GM23338 (cell line): ENCODE measurements around the gene CADPS.

Experiments used
- CREB1 ChIP-seq: fragments of 250-450 bp; sonication (Bioruptor Pico); IDR thresholded peaks from 2 replicates; pipeline ENCODE4 v1.5.0; 2020; ENCODE audit warnings: low read depth, mild to moderate bottlenecking, moderate library complexity
- CTCF ChIP-seq, 2 experiments: fragments of 200-600 bp in 1 of 2; sonication (generic) in 1 of 2; conservative IDR thresholded peaks; 2 replicates each; pipeline versions ENCODE4 v1.5.1 to v1.6.1; 2016 to 2017; ENCODE audit warnings: antibody characterized with exemption in 2 of 2, low read depth in 2 of 2, mild to moderate bottlenecking in 2 of 2, moderate library complexity in 1 of 2
- ETS1 ChIP-seq: IDR thresholded peaks from 2 replicates; pipeline ENCODE4 v1.6.1; 2016; ENCODE audit warnings: antibody characterized with exemption
- EZH2 ChIP-seq: fragments of 200-600 bp; sonication (generic); IDR thresholded peaks from one replicate; pipeline ENCODE4 v1.8.0; 2017; ENCODE audit warnings: antibody characterized with exemption, mild to moderate bottlenecking, low read depth; ENCODE audit not compliant: unreplicated experiment
- EZH2phosphoT487 ChIP-seq: fragments of 200-600 bp; sonication (generic); IDR thresholded peaks from one replicate; pipeline ENCODE4 v1.8.1; 2018; ENCODE audit warnings: antibody characterized with exemption; ENCODE audit not compliant: unreplicated experiment
- JUNB ChIP-seq: IDR thresholded peaks from one replicate; pipeline ENCODE4 v1.6.1; 2016; ENCODE audit warnings: antibody characterized with exemption; ENCODE audit not compliant: unreplicated experiment
- POLR2AphosphoS5 ChIP-seq: IDR thresholded peaks from 2 replicates; pipeline ENCODE4 v1.6.1; 2016; ENCODE audit warnings: antibody characterized with exemption, low read depth
- REST ChIP-seq: IDR thresholded peaks from one replicate; pipeline ENCODE4 v1.6.1; 2018; ENCODE audit warnings: antibody characterized with exemption; ENCODE audit not compliant: unreplicated experiment
- ZNF114 ChIP-seq: fragments of 250-450 bp; sonication (Bioruptor Pico); IDR thresholded peaks from 2 replicates; pipeline ENCODE4 v1.5.0; 2020; ENCODE audit warnings: mild to moderate bottlenecking, moderate library complexity

- TF ChIP-seq CTCF (conservative IDR thresholded peaks at IDR 0.05; ENCODE audit: low read depth in 2 of 2) (no peak), CREB1 (no peak), POLR2AphosphoS5 (no peak), EZH2 (no peak), ZNF114 (no peak), JUNB (no peak), EZH2phosphoT487 (no peak), REST (no peak), ETS1 (no peak)
Observed at GRCh38 chr3:62570888-62571287, 304.3 kb downstream of the CADPS start.
